Naive B cell (primary cell): ENCODE measurements around the gene BORA. TPM values are rescaled to one million over a fixed set of nuclear protein-coding genes. Genes with fewer than 3 reads are reported as not detected.
"Not testable (repeated sequence)": the region's sequence is repeated elsewhere in the genome, so short reads cannot be mapped to it uniquely, and the experiment has no call there.

Source experiments
- ATAC-seq, 2 donors: fragments of 150-1000 bp; cut with Tn5 transposase; 2 replicates each; pipeline ENCODE4 v1.10.0; 2021; ENCODE audit warnings: low read depth in 2 of 2, mild to moderate bottlenecking in 2 of 2, moderate library complexity in 2 of 2
- DNase-seq: peaks from one replicate; pipeline ENCODE4 v3.0.0; 2022
- H3K27ac Mint-ChIP-seq, 6 donors: one replicate each; pipeline ENCODE4 v1.8.0; 2020 to 2022; ENCODE audit warnings: mild to moderate bottlenecking in 6 of 6, mixed read lengths in 6 of 6, moderate library complexity in 5 of 6, inconsistent platforms in 2 of 6
- H3K27me3 Mint-ChIP-seq, 3 donors: one replicate each; pipeline ENCODE4 v1.8.0; 2021 to 2022; ENCODE audit warnings: mixed read lengths in 3 of 3, mild to moderate bottlenecking in 1 of 3
- H3K36me3 Mint-ChIP-seq, 2 donors: one replicate each; pipeline ENCODE4 v1.8.0; 2020 to 2022; ENCODE audit warnings: mixed read lengths in 2 of 2, inconsistent platforms in 1 of 2, mild to moderate bottlenecking in 1 of 2
- H3K4me1 Mint-ChIP-seq, 3 donors: one replicate each; pipeline ENCODE4 v1.8.0; 2020 to 2022; ENCODE audit warnings: mixed read lengths in 3 of 3, inconsistent platforms in 1 of 3, mild to moderate bottlenecking in 1 of 3, moderate library complexity in 1 of 3
- H3K4me3 Mint-ChIP-seq, 8 donors: one replicate each; pipeline ENCODE4 v1.8.0; 2020 to 2022; ENCODE audit warnings: mild to moderate bottlenecking in 8 of 8, mixed read lengths in 8 of 8, moderate library complexity in 8 of 8, inconsistent platforms in 2 of 8
- H3K9me3 Mint-ChIP-seq, 7 donors: one replicate each; pipeline ENCODE4 v1.8.0; 2020 to 2022; ENCODE audit warnings: mixed read lengths in 7 of 7, mild to moderate bottlenecking in 5 of 7, inconsistent platforms in 2 of 7, moderate library complexity in 1 of 7
- polyA plus RNA-seq, 6 donors: library from polyadenylated mRNA; unstranded; fragments of 300-500 nt; fragmentation: Illumina TruSeq; gene quantifications; one replicate each; pipeline ENCODE4 v1.2.3, GENCODE V29; 2021; ENCODE audit warnings: low read depth in 6 of 6

BORA gene
- polyA plus RNA-seq, 6 donors from 2014 or later: 9.6 to 21.9 (median 11.9) TPM

DNA sequence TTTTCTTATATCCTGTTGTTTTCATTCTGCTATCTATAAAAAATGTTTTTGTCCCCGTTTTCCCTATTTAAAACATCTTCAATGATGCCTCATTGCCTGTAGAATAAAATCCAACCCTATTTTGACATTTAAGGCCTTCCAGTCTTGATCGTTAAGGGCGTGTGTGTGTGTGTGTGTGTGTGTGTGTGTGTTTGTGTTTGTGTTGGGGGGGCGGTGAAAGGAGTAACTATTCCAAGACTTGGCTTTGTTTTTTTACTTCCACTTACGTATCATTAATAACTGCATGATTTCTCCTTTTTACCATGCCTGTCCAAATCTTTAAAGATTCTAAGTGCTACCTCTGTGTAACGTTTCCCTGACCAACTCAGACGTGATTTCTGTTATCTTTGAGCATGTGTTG, 55.0 kb downstream of the BORA start:
- peak overlapping the region; percentile 95 to 100 (median 100) for H3K4me3 Mint-ChIP-seq
- peaks cover 0 to 20% of the 10 kb centered on the region in 2 donors for H3K36me3 Mint-ChIP-seq
- DNase-seq (no peak), ATAC-seq (no peak)
- peak overlapping the region; percentile 95 to 100 (median 99) for H3K27ac Mint-ChIP-seq
- no peaks in the 10 kb centered on the region for H3K27me3 Mint-ChIP-seq
- H3K4me1 Mint-ChIP-seq: peaks cover 32 to 57% (median 54%) of the 10 kb centered on the region in 3 donors
- peaks cover 0 to 3% (median 0%) of the 10 kb centered on the region in 7 donors for H3K9me3 Mint-ChIP-seq

DNA sequence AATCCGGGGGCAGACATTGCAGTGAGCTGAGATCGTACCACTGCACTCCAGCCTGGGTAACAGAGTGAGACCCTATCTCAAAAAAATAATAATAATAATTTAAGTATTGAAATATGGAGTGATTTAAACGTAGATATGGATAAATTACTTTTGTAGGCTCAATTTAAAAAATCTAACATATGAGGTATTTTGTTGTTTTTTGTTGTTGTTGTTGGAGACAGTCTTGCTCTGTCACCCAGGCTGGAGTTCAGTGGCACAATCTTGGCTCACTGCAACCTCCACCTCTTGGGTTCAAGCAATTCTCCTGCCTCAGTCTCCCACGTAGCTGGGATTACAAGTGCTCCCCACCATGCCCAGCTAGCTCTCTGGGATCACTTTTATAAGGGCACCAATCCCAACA, 57.0 kb downstream of the BORA start:
- not testable (repeated sequence) for ATAC-seq, DNase-seq, H3K9me3 Mint-ChIP-seq, H3K27ac Mint-ChIP-seq, H3K27me3 Mint-ChIP-seq
- H3K4me3 Mint-ChIP-seq: peak overlapping the region in 1 of 8 donors; percentile 1
- H3K36me3 Mint-ChIP-seq: peaks cover 0 to 15% of the 10 kb centered on the region in 2 donors
- H3K4me1 Mint-ChIP-seq: peaks cover 31 to 48% (median 44%) of the 10 kb centered on the region in 3 donors

DNA sequence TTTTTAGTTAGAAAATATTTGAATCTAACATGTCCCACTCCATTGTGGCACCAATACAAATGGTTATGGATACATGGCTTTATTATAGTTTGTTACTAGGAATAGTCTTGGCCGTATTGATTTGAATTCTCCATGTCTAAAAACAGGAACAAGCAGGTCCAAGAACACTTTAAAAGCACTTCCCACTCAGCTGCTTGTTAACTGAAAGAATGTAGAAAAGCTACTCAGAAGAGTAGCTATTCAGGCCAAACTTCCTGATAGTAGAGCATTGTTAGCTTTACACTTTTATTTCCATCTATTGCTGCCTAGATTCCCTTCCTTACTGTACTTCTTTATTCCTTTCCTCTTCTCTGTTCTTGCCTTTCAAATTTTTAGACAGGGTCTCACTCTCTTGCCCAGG, 61.1 kb downstream of the BORA start:
- H3K36me3 Mint-ChIP-seq: peaks cover 13 to 16% of the 10 kb centered on the region in 2 donors
- no peak overlapping the region for H3K4me3 Mint-ChIP-seq
- ATAC-seq (no peak), DNase-seq (no peak)
- peak overlapping the region in 2 of 6 donors; percentile 40 to 49 for H3K27ac Mint-ChIP-seq
- peaks cover 0 to 4% (median 0%) of the 10 kb centered on the region in 7 donors for H3K9me3 Mint-ChIP-seq
- no peaks in the 10 kb centered on the region for H3K27me3 Mint-ChIP-seq
- H3K4me1 Mint-ChIP-seq: peaks cover 14 to 19% (median 19%) of the 10 kb centered on the region in 3 donors

DNA sequence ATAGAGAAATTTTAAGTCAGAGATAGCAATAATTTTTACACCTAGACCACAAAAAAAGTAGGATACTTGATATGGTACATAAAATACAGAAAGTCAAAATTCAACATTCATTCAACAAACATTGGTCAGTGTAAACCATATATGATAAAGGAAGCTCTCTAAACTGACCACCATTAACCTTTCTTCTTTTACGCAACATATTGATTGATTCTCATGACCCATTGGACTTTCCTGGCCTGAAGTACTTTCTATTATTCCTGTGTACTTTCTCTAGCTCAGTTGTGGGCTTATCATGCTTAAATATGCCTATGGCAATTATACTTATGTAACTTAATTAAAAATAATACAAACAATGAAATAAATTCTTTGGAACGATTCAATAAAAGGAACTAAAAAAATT, 64.9 kb downstream of the BORA start:
- H3K9me3 Mint-ChIP-seq: peaks cover 0 to 8% (median 0%) of the 10 kb centered on the region in 7 donors
- H3K36me3 Mint-ChIP-seq: peaks cover 24 to 31% of the 10 kb centered on the region in 2 donors
- ATAC-seq: no peak
- H3K27me3 Mint-ChIP-seq: no peaks in the 10 kb centered on the region
- no peak overlapping the region for H3K27ac Mint-ChIP-seq
- peaks cover 1 to 15% (median 11%) of the 10 kb centered on the region in 3 donors for H3K4me1 Mint-ChIP-seq
- DNase-seq: no peak
- H3K4me3 Mint-ChIP-seq: no peak overlapping the region

DNA sequence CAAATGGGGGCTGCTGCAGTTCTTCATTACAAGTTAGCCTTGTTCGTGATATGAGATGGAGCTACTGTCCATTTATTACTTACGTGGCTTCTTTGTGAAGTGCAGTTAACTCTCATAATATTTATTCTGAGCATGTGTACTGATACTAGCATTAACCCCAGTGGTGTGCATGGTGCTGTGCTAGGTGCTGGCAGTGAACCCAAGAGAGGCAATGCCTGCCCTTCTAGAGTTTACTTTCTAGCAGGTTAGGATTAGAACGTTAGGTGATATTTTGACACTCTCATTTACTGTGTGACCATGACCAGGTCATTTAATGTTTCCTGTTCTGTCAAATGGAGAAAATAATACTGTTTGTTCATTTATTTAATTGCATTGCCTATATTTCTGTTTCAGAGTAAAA, 71.1 kb downstream of the BORA start:
- DNase-seq: no peak
- Mint-ChIP-seq H3K4me1 (peaks cover 2 to 10% (median 9%) of the 10 kb centered on the region in 3 donors), H3K9me3 (peaks cover 0 to 4% (median 0%) of the 10 kb centered on the region in 7 donors), H3K4me3 (no peak overlapping the region), H3K27ac (no peak overlapping the region), H3K36me3 (peaks cover 22 to 30% of the 10 kb centered on the region in 2 donors), H3K27me3 (no peaks in the 10 kb centered on the region)
- ATAC-seq: no peak

DNA sequence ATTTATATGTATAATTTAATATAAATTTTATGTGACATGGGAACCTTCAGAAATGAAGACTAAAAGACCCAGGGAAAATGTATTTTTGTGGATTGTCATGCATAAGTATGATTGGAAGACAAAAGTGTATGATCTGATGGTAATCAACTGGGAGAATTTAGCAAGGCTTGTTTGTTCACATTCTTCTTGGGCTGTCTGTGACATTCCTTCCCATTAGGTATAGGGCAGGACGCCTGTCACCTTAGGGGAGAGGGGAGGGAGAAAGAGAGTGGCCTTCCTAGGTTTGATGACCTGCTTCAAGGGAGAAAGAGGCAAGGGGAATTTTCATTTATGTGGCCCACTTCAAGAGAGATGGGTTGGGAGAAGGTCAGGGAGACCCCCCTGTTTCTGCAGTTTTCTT, 76.6 kb downstream of the BORA start:
- Mint-ChIP-seq H3K27me3 (no peaks in the 10 kb centered on the region), H3K9me3 (peaks cover 0 to 5% (median 3%) of the 10 kb centered on the region in 7 donors), H3K36me3 (peaks cover 13 to 18% of the 10 kb centered on the region in 2 donors), H3K4me1 (peaks cover 4 to 5% (median 5%) of the 10 kb centered on the region in 3 donors), H3K27ac (peak overlapping the region in 2 of 6 donors; percentile 44 to 47), H3K4me3 (no peak overlapping the region)
- DNase-seq (no peak), ATAC-seq (no peak)

Other genes with a start within 250 kb of the BORA start
- 10 to 100 TPM in 2 of 6 donors, 1 to 10 TPM in 4; 5.6 to 12.4 (median 9.9) TPM for gene MZT1, start 294 bp upstream of the BORA start, polyA plus RNA-seq
- gene DIS3, start 54.0 kb downstream of the BORA start, polyA plus RNA-seq: 10 to 100 TPM; 14.9 to 22.2 (median 18.3) TPM
- 10 to 100 TPM in 5 of 6 donors, 1 to 10 TPM in 1; 7.8 to 28.9 (median 25.5) TPM for gene PIBF1, start 54.2 kb downstream of the BORA start, polyA plus RNA-seq